HG02938 (cell line): ENCODE results near the gene MAPK4.

Source experiments
- ATAC-seq: cut with Tn5 transposase; IDR thresholded peaks from one replicate; pipeline ENCODE4 v1.9.1; 2021; ENCODE audit warnings: mild to moderate bottlenecking, moderate library complexity; ENCODE audit not compliant: unreplicated experiment

Gene MAPK4

DNA sequence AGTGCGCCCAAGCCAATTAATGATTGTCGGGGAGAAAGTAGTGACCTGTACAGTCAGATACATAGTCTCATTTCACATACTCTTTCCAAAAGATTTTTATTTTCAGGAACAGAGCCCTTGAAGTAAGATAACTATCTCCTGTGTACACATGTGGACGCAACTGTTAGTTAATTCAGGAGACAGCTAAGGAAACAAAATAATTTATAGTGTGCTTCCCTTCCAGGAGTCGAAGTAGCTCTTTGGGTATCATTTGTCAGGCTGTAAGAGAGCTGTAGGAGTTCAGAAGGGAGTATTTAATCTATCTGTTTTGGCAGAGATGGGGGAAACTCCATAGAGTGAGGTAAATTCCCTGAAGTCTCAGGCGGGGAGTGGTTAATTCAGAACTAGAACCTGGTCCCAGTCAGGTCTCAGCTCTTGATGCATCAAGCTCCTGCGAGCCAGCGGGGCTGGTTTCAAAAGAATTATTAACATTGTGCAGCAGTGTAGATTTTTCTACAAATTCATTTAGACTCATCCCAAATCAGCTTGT is 63.0 kb downstream of the MAPK4 start:
- ATAC-seq, result no peak

DNA sequence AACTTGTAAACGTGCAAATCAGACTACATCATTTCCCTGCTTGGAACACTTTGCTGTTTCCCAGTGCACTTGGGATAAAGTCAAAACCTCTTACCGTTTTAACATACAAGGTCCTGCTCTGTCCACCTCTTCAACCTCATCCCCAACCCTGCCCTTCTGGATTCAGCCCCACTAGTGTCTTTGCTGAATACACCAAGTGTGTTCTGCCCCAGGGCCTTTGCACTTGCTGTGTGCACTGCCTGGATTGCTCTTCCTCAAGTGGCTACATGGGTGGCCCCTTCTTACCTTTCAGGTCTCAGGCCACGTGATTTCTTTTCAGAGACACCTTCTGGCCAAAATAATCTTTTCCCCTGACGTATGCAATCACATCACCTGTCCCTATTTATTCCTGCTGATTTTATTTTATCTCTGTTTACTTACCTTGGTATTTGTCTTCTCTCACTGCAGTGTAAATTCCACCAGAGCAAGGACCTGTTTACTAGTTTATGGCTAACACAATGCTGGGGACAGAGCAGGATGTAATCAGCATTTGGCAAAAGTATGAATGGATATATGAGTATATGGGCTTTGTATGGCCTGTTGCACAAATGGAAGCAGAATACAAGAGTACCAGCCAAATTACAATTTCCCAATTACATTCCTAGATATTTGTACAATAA is 63.9 kb downstream of the MAPK4 start:
- ATAC-seq, result no peak

DNA sequence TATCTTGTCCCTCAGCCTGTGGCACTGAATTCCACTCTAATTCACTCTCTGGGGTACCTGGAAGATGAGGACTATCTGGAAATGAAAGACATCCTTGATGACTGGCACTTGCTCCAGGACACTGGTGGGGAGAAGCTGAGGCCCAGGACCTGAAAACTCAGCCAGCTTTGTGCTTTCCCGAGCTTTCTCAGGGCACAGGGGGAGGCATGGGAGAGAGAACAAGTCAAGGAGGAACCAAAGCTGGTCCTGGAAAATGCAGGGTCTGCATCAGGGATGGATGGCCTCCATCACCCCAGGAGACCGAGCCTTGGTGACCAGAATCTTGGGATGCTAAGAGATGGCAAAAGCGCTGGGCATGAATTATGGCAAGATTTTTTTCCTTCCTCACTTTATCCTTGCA is 65.1 kb downstream of the MAPK4 start:
- no peak for ATAC-seq

DNA sequence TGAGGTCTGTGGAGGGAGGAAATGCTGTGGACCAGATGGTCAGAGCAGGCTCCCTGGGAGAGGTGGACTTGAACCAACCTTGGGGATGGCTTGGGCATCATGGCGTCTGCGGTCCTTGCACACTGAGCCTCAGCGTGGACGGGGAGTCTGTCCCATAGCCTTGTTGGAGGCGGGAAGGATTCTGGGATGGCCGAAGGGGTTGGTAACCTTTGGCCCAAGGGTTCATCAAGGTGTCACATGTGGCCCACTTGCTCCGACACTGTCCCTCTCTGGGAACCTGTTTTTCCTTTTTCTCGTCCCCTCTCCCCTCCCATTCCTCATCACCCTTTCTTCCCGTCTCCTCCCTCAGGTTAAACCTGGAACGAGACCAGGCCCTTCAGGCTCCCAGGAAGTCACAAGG is 66.4 kb downstream of the MAPK4 start:
- no peak for ATAC-seq

DNA sequence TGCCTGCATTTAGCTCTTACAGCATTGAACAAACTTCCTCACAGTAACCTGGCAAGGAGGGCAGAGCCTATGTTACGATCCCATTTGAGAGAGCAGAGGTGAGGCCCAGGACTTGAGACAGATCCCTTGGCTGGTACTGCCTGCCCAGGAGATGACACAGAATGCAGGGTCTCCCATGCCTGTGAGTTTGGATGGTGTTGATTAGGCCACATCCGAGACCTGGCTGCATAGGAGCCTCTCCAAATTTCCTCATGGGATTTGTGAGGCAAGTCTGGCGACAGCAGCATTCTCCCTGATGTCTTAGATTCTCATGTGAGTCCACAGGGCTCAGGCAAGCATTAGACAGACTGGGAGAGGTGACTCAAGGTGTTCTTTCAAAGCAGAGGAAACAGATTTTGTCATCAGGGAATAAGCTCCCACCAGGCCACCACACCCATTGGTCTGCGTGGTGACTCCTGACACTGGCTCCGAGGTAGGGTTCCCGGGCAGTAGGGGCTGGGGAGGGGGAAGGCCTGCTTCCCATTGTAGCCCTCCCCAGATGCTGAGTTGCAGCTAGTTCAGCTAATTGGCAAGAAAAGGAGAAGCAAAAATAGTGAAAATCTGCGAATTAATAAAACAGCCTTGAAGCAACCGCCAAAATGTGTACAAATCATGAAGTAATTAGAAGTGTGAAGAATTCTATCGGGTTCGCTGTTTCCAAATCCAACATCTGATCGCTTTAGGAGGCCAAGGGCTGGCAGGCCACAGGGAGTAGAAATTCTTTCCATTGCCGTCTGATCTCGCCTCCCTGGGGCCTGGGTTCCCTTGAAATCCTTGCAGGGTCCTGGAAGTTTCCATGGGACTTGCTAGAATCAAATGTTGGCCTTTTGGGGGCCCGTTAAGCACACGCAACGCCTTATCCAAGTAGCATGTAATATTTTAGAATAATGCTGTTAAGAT is 68.0 kb downstream of the MAPK4 start:
- ATAC-seq, result no peak

DNA sequence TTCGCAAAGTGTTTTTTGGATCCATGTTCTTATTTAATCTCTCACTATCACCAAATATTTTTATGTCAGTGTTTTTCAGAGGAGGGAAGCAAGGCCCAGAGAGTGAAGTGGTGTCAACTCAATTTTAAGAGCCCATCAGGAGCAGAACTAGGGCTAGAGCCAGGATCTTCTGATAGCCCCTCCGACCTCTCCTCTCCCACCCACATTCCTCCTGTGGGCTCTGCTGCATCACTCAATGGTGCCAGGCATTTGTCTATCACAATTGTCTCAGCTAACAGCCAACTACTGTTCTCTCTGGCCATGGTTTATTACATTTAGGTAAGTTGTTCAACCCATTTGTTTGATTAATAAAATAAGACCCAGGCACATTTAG is 68.6 kb downstream of the MAPK4 start:
- ATAC-seq, result no peak

DNA sequence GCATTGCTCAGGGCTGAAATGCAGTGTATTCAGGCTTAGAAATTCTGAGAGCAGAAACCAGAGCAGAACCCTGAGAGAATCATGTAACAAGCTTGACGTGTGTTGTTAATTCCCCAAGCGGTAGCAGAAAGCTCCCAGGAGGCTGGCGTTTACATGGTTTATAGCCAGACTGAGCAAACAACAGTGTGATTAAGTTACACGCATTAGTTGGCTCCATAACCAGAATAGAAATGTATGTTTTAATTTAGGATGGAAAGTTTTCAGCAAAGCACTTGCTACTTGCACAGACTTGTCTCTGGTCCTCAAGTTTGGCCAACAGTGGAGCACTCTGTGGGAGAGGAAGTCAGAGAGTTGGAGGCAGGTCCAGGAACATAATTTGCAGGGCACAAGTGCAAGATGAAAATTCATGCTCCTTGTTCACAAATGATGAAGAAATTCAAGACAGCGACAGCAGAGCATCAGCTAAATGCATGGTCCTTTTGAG is 69.3 kb downstream of the MAPK4 start:
- ATAC-seq, result no peak

DNA sequence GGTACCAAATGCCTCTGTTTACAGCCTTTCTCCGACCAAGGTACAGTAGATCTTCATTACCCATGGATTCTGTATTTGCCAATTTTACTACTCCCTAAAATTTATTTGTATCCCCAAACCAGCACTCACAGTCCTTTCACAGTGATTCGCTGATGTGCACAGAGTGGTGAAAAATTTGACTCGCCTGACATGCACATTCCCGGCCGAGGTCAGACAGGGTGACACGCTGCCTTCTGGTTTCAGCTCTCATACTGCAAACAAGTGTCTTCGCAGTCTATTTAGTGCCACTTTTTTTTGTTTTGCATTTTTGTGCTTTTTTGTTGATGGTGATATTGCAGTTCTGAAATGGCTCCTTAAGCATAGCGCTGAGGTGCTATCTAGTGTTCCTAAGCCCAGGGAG is 71.0 kb downstream of the MAPK4 start:
- no peak for ATAC-seq

DNA sequence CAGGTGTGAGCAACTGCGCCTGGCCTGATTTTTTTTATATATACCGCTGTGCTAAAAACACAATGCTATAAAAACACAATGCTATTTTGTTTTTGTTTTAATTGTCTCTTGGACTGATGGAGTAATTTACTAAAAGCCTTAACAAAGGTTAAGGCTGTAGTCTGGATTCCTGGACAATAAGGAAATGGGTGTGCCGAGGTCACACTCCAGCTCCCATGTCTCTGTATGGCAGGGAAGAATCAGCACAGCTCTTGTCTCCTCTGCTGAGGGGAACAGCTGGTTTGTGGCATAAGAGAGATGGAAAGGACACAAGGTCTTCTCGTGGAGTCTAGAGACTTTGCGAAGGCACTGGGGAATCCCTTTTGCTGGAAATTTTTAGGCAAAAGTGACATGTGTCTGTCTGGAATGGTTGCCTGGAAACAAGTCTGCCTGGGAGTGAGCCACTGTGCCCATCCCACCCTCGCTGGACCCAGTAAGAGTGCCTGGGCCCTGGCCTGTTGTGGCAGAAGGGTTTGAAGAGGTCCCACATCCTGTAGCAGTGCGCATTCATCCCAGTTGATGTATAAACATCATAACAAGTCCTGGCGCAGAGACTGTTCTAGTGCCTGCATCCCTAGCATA is 73.1 kb downstream of the MAPK4 start:
- no peak for ATAC-seq

DNA sequence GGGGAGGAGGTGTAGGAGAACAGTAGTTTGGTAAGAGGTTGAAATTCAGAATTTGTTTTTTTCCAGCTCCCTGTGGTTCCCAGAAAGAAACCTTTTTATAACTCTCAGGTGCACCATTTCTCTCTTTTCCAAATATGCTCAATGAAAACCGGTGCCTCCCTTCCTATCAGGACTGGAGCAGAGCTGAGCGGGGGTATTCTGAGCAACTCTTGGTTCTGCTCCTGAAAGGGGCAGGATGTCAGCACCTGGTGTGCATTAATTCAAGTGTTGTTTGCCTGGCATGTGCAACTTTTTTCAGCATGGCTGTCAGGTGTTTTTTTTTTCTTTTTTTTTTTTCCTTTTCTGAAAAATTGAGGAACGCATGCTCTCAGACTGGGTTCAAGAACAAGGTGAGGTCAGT is 74.1 kb downstream of the MAPK4 start:
- ATAC-seq, result no peak

DNA sequence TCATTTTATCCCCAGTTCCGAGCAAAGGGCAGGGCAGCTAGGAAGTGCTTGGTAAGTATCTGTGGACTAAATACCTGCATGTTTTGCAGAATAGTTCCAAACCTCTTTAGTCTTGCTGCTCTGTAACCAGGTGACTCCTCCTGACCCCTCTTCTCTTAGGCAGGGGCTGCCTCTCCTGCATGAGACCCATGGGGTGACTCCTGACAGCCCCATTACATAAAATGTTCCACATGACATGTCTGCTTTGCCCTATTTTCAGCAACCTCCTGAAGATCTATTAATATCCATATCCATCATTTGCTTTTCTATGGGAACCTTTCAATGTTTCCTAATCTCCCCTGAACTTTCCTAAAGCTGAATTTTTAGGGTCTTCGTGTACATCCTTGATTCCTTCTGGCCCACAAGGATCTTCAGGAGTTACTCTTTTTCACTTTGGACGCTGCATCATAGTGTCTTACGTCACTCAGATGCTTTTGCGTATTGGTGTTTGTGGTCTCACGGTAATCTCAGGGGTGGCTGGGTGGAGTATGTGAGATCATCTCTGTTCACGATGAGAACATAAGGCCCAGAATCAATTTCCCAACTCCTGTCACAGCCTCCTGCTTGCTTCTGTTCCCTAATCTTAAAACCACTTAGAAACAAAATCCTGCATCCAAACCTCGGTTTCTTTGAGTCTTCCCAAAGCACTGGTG is 76.6 kb downstream of the MAPK4 start:
- ATAC-seq, result no peak

DNA sequence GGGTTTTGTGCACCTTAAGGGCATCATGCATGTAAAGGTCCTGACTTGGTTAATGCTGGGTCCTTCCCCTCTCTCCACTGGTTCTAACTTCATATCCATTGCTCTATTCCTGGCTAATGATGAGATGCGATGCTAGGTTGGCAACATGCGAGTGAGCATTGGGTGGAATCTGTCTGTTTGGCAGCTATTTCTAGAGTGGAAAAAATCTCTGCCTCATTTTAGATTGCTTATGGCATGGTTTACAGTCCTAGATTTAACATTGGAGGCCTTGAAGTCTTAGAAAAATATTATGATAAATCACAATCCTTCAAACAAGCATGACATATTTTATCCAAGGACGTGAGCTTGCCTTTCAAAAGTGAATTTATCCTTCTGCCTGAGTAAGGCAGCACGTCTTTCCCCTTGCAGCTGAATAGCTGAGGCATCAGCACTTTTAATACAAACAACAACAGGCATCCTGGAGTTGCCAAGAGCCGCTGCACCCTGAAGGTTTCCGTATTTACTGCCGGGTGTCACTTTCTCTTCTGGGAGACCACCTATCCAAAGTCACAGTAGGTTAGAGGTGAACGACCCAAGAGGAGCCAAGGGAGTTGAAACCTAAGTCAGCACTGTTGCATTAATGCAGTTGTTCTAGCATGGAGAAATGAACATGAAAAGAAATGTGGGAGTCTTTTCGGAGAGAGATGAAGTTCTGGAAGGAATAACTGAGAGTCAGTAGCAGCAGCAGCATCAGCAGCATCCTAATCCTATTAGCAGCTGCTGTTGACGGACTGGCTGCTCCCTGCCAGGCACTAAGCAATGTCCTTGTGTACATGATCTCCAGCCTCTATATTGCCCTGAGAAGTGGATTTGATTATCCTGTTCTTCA is 78.4 kb downstream of the MAPK4 start:
- no peak for ATAC-seq

DNA sequence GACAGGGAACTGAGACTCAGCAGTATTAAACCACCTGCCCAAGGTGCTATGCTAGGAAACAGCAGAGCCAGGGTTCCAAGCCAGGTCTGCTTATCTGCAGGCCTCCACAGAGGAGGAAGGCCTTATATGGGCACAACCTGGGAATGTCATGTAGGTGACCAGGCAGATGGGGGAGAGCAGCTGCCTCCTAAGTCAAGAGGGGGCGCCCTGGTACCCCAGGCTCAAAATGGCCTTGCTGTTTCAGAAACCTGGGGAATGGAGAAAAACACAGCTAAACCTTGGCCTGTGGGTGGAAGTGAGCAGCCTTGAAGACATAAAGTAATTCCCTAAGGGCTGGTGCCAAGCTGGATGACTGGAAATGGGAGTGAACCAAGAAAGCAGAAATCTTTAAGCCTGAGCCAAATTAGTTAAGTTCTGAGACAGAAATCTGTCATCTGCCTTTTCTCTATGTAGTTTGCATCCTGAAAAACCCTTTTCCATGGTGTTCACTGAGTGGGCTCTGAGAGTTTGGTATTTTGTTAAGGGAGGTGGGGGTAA is 79.1 kb downstream of the MAPK4 start:
- ATAC-seq, result no peak

DNA sequence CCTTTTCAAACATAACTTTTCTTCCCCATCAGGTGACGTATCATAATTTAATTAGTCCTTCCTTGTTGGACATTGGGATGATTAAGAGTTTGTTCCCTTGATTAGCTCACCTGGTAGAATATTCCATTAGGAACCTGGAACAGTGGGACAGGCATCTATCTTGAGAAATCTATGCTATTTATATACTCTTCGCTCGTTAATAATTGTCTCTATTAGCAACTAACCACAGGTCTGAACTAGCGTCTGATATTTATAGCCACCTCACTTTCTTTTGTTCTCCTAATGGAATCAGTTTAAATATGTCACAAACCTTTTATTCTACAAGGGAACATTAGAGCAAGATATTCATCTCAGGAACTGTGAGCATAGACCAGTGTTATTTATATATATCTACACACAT is 79.8 kb downstream of the MAPK4 start:
- ATAC-seq, result no peak

DNA sequence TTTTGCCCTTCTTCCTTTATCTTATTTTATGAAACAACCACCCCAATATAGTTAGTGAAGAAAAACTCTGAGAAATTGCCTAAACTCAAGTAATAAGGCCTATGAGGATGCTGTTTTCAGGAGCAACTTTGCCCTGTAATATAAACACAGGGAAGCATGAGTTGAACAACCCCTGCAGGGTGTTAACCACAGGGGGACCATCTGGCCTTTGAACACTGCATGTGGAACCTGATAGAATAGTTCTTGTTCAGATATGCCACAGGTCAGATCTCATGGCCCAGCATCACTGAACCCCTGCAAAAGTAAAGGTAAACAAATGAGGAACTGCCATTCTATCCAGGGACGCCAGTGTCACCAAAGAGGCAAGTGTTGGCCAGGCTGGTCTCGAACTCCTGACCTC is 82.6 kb downstream of the MAPK4 start:
- no peak for ATAC-seq

DNA sequence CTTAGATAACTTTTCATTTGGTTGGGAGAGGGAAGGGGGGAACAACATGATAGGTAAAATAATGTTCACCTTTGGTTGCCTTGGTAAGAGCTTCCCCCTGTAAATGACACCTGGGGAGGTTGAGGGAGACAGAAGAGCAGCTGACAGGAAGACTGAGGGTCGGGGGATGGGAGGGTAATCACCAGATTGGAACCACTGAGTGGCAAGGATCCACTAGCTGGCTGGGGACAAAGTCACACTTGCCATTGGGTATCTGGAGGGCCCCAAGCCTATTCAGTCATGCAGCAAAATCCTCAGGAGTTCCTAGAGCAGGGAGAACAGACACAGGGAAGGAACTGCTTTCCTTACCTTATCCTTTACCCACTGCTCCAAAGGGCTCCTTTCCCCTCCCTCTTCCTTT is 84.3 kb downstream of the MAPK4 start:
- ATAC-seq, result no peak

DNA sequence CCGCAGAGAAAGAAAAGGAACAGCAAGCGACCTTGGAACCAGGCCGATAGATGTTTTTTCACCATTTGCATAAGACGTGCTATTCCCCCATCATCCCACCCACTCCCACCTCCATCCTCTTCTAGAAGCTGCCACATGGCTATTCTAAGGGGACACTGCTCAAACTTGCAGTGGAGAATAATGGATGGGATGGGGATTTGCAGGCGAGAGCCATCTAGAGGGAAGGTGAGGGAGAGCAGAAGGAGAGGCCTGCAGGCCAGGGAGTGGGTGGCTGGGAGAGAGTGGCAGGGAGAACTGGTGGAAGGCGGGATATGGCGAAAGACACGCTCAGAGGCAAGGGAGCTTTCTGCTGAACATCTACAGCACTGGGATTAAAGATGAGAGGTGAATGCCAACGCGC is 84.9 kb downstream of the MAPK4 start:
- ATAC-seq, result no peak

DNA sequence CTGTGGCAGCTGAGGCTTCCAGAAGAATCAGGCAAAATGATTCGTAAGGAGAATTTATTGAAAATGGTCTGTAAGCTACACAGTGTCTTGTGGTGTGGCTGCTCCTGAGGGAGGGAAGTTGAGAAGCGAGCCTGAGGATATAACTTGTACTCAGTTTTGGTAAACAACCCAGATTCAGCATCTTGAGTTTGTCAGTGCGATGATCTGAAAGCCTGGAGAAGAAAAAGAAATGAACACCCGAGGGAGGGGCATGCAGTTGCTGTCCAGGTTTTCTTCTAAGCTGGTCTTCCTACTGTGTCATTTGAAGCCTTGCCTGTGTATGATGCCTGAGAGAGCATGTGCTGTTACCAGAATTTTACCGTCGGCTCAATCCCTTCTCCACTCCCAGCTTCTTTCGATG is 87.3 kb downstream of the MAPK4 start:
- ATAC-seq, result no peak

DNA sequence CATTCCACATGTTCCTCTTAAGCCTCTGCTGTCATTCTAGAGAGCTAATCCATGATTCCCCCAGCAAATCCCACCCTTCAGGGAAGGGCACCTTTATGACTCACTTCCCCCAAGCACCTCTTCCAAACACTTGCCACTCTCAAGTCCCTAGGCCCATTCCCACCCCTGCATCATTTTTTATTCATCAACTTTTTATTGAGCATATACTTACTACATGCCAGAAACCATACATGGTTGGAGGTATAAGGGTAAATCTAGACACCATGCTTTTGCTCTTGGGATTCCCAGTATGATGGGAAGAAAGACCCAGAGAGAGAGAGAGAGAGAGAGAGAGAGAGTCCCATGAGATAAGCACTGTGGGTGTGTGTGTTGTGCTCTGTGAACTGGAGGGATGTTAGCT is 87.9 kb downstream of the MAPK4 start:
- no peak for ATAC-seq

DNA sequence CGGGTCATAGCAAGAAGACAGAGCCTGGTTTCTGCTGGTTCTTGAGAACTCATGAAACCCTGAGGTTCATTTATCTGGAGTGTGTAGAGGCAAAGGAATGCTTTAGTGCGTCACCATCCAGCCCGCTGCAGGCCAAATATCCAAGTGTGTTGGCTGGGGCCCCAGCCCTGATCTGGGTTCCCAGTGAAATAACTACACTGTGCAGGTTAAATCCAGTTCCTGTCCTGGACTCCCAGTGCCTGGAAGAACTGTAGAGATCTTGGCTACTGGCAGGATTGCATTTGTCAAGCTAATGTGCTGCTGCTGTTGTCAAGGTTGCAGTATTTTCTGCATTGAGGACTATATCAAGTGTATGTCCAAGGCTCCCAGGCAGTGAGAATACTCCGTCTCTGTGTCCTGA is 89.9 kb downstream of the MAPK4 start:
- ATAC-seq, result no peak
